HG02610 (cell line): ENCODE results near the gene TDP2.
"Not testable (repeated sequence)": the region's sequence is repeated elsewhere in the genome, so short reads cannot be mapped to it uniquely, and the experiment has no call there.

Experiments
- ATAC-seq: cut with Tn5 transposase; IDR thresholded peaks from one replicate; pipeline ENCODE4 v1.9.1; 2021; ENCODE audit warnings: mild to moderate bottlenecking, moderate library complexity; ENCODE audit not compliant: unreplicated experiment

Gene TDP2

GRCh38 chr6:24655215-24655614 is 11.5 kb downstream of the TDP2 start:
- ATAC-seq: no peak

GRCh38 chr6:24650365-24650764 is 16.3 kb downstream of the TDP2 start:
- no peak for ATAC-seq

GRCh38 chr6:24649691-24650090 is 17.0 kb downstream of the TDP2 start:
- ATAC-seq: no peak

GRCh38 chr6:24648276-24648675 is 18.4 kb downstream of the TDP2 start:
- no peak for ATAC-seq

GRCh38 chr6:24646771-24647170 is 19.9 kb downstream of the TDP2 start:
- ATAC-seq: no peak

GRCh38 chr6:24644377-24644776 is 22.3 kb downstream of the TDP2 start:
- no peak for ATAC-seq

- ATAC-seq: no peak
These were observed 22.8 kb downstream of the TDP2 start for GRCh38 chr6:24643920-24644319.

- ATAC-seq: no peak
These were observed 24.6 kb downstream of the TDP2 start for GRCh38 chr6:24642061-24642460.

- ATAC-seq: not testable (repeated sequence)
These were observed 26.1 kb downstream of the TDP2 start for GRCh38 chr6:24640631-24641030.

- ATAC-seq: no peak
These were observed 26.5 kb downstream of the TDP2 start for GRCh38 chr6:24640166-24640565.

- ATAC-seq: no peak
These were observed 30.0 kb downstream of the TDP2 start for GRCh38 chr6:24636681-24637080.

- no peak for ATAC-seq
These were observed 34.1 kb downstream of the TDP2 start for GRCh38 chr6:24632573-24632972.

- ATAC-seq: no peak
These were observed 35.0 kb downstream of the TDP2 start for GRCh38 chr6:24631671-24632070.

- no peak for ATAC-seq
These were observed 35.7 kb downstream of the TDP2 start for GRCh38 chr6:24630856-24631505.

- ATAC-seq: no peak
These were observed 44.9 kb downstream of the TDP2 start for GRCh38 chr6:24621626-24622289.

GRCh38 chr6:24620637-24621036 is 46.1 kb downstream of the TDP2 start:
- ATAC-seq: no peak

GRCh38 chr6:24619661-24620060 is 47.0 kb downstream of the TDP2 start:
- ATAC-seq: no peak

GRCh38 chr6:24614648-24615047 is 52.1 kb downstream of the TDP2 start:
- ATAC-seq: no peak

- no peak for ATAC-seq
These were observed 52.7 kb downstream of the TDP2 start for GRCh38 chr6:24614043-24614420.

- ATAC-seq: no peak
These were observed 53.2 kb downstream of the TDP2 start for GRCh38 chr6:24613361-24614042.

GRCh38 chr6:24610672-24611071 is 56.0 kb downstream of the TDP2 start:
- no peak for ATAC-seq
